Endothelial cell of umbilical vein (primary cell): ENCODE data around the gene ETV7. TPM values are rescaled to one million over a fixed set of nuclear protein-coding genes. Genes with fewer than 3 reads are reported as not detected.

ENCODE experiments used
- BruUV-seq: library from RNA; stranded (reverse); fragments of 400-500 nt; replicated peaks from 2 replicates; lab custom pipeline; 2021; lab: Mats Ljungman, UMichigan
- CTCF ChIA-PET: fragments of 300-600, 350-600 bp; sonication (Branson Sonifier 250); formaldehyde crosslinking; loops from one replicate; lab custom pipeline; 2021; ENCODE audit warnings: antibody characterized with exemption, inconsistent platforms; lab: Charles Lee
- POLR2A ChIA-PET: fragments of 300-600, 350-600 bp; sonication (Branson Sonifier 250); formaldehyde crosslinking; loops from one replicate; lab custom pipeline; 2021; ENCODE audit warnings: antibody characterized with exemption, inconsistent platforms; lab: Charles Lee
- DNase-seq: peaks from one replicate; pipeline ENCODE4 v3.0.0-alpha.2; 2011; ENCODE audit warnings: low read depth, low spot score
- FAIRE-seq: peaks from 2 replicates; lab custom pipeline; 2011; peaks lifted over from hg19 to GRCh38; lab: Jason Lieb, UNC
- H2AFZ ChIP-seq: 2 replicates; pipeline ENCODE4 v1.6.0; 2012; ENCODE audit warnings: low read depth, low read length, control low read depth, inconsistent platforms
- H3K27ac ChIP-seq: 2 replicates; pipeline ENCODE4 v1.5.1; 2011; ENCODE audit warnings: low read depth, mild to moderate bottlenecking, control low read depth, low read length, moderate library complexity; ENCODE audit not compliant: insufficient read depth
- H3K27me3 ChIP-seq, 2 experiments: 2 replicates each; pipeline versions ENCODE4 v1.6.0 to v1.6.1; 2011; ENCODE audit warnings: low read length in 2 of 2, mixed read lengths in 1 of 2; ENCODE audit not compliant: control insufficient read depth in 2 of 2, insufficient read depth in 2 of 2
- H3K36me3 ChIP-seq, 2 experiments: 2 replicates in 1 of 2; 3 replicates in 1 of 2; pipeline ENCODE4 v1.5.1; 2011; ENCODE audit warnings: low read length in 2 of 2, mild to moderate bottlenecking in 1 of 2, moderate library complexity in 1 of 2; ENCODE audit not compliant: control insufficient read depth in 2 of 2, insufficient read depth in 2 of 2; ENCODE audit errors: extremely low read depth in 1 of 2
- H3K4me1 ChIP-seq: 3 replicates; pipeline ENCODE4 v1.5.1; 2011; ENCODE audit warnings: mild to moderate bottlenecking, low read length; ENCODE audit not compliant: control insufficient read depth, insufficient read depth; ENCODE audit errors: extremely low read depth
- H3K4me2 ChIP-seq: 2 replicates; pipeline ENCODE4 v1.6.1; 2011; ENCODE audit warnings: low read length, control low read depth, mixed read lengths; ENCODE audit not compliant: insufficient read depth
- H3K4me3 ChIP-seq, 3 experiments: fragments of 200-600 bp in 1 of 3; sonication (generic), shearing (Covaris generic) in 1 of 3; replicated peaks in 1 of 3; 2 replicates each; pipeline ENCODE4 v1.5.1; 2011 to 2016; ENCODE audit warnings: control low read depth in 3 of 3, low read length in 3 of 3, mild to moderate bottlenecking in 2 of 3, inconsistent platforms in 1 of 3, low read depth in 1 of 3, moderate library complexity in 1 of 3; ENCODE audit not compliant: insufficient read depth in 1 of 3
- H3K79me2 ChIP-seq: 2 replicates; pipeline ENCODE4 v1.6.0; 2012; ENCODE audit warnings: low read length, inconsistent platforms; ENCODE audit not compliant: control insufficient read depth, insufficient read depth
- H3K9ac ChIP-seq: replicated peaks from 2 replicates; pipeline ENCODE3; 2011; ENCODE audit warnings: low read length, control low read depth; ENCODE audit not compliant: insufficient read depth; ENCODE audit errors: extremely low read depth
- H3K9me1 ChIP-seq: replicated peaks from 3 replicates; pipeline ENCODE4 v1.6.0; 2011; ENCODE audit warnings: mild to moderate bottlenecking, low read length; ENCODE audit not compliant: control insufficient read depth, insufficient read depth; ENCODE audit errors: extremely low read depth
- H3K9me3 ChIP-seq: replicated peaks from 2 replicates; pipeline ENCODE4 v1.5.1; 2012; ENCODE audit warnings: low read length, inconsistent platforms; ENCODE audit not compliant: control insufficient read depth, insufficient read depth
- H4K20me1 ChIP-seq: replicated peaks from 2 replicates; pipeline ENCODE3; 2011; ENCODE audit warnings: mild to moderate bottlenecking, low read length; ENCODE audit not compliant: control insufficient read depth, insufficient read depth; ENCODE audit errors: extremely low read depth
- CTCF ChIP-seq, 2 donors: IDR thresholded peaks; 1 replicate in 1 of 2; 2 replicates in 1 of 2; pipeline ENCODE4 v1.5.1; 2011; ENCODE audit warnings: low read length in 2 of 2, mild to moderate bottlenecking in 2 of 2, moderate library complexity in 2 of 2, control low read depth in 1 of 2, inconsistent platforms in 1 of 2, low read depth in 1 of 2; ENCODE audit not compliant: insufficient read depth in 1 of 2; ENCODE audit errors: extremely low read depth in 1 of 2
- EZH2 ChIP-seq: IDR thresholded peaks from 2 replicates; pipeline ENCODE4 v1.6.1; 2012; ENCODE audit warnings: borderline replicate concordance, low read depth, mild to moderate bottlenecking, moderate library complexity, low read length, inconsistent platforms; ENCODE audit not compliant: severe bottlenecking
- FOS ChIP-seq: IDR thresholded peaks from 2 replicates; pipeline ENCODE4 v1.6.1; 2011; ENCODE audit warnings: mild to moderate bottlenecking, low read length, moderate library complexity, borderline replicate concordance; ENCODE audit not compliant: insufficient read depth
- GATA2 ChIP-seq: IDR thresholded peaks from 2 replicates; pipeline ENCODE4 v1.7.0; 2011; ENCODE audit warnings: low read depth, mild to moderate bottlenecking, moderate library complexity, mixed read lengths, low read length; ENCODE audit not compliant: insufficient read length, insufficient read depth
- JUN ChIP-seq: IDR thresholded peaks from 2 replicates; pipeline ENCODE4 v1.6.1; 2011; ENCODE audit warnings: borderline replicate concordance, low read depth; ENCODE audit not compliant: insufficient read length, insufficient read depth
- MAX ChIP-seq: IDR thresholded peaks from 2 replicates; pipeline ENCODE4 v1.6.1; 2011; ENCODE audit not compliant: insufficient read depth, insufficient read length
- MYC ChIP-seq: IDR thresholded peaks from one replicate; pipeline ENCODE4 v1.6.1; 2011; ENCODE audit warnings: mild to moderate bottlenecking, low read depth, low read length
- POLR2A ChIP-seq: IDR thresholded peaks from 2 replicates; pipeline ENCODE4 v1.6.1; 2012; ENCODE audit warnings: low read depth, mild to moderate bottlenecking, control low read depth, low read length
- POLR2AphosphoS5 ChIP-seq: IDR thresholded peaks from 2 replicates; pipeline ENCODE4 v1.6.1; 2012; ENCODE audit warnings: low read depth, mild to moderate bottlenecking, control low read depth, low read length, moderate library complexity; ENCODE audit not compliant: insufficient read depth
- dilution Hi-C: fragments of 300-500 bp; cut with MboI; formaldehyde crosslinking; loops from one replicate; pipeline ENCODE4 v1.15.0; 2019; ENCODE audit warnings: low sequenced_read_pairs; ENCODE audit not compliant: extremely low pct_ligation_motif_present
- intact Hi-C: fragments of 100-400 bp; cut with micrococcal nuclease; formaldehyde crosslinking; loops from one replicate; pipeline ENCODE4 v1.10.0; 2022
- polyA plus RNA-seq, 4 experiments: library from polyadenylated mRNA; depleted of rRNA in 3 of 4; stranded (reverse) in 3 of 4; unstranded in 1 of 4; fragments of >200 nt; gene quantifications; 2 replicates each; pipeline versions ENCODE4 v1.2.1 to v1.2.3, GENCODE V29; 2011 to 2012; ENCODE audit warnings: missing spikeins in 1 of 4
- total RNA-seq: library from RNA; stranded (reverse); gene quantifications from 2 replicates; pipeline ENCODE4 v1.2.3, GENCODE V29; 2021

Gene ETV7
- total and polyA plus RNA-seq, 2 donors (not counting 3 experiments of a cell fraction or from before 2014, with no cell fraction given): 0.23 to 0.58 TPM

GRCh38 chr6:36323062-36323461, 64.4 kb downstream of the ETV7 start:
- ChIA-PET CTCF (no interaction called here), POLR2A (no interaction called here)
- peaks cover 19 to 24% of the 10 kb centered on the region in 2 experiments for H3K27me3 ChIP-seq
- no peak overlapping the region for H3K4me2 ChIP-seq
- no peaks in the 10 kb centered on the region for H3K4me1 ChIP-seq
- DNase-seq: no peak
- H3K9ac ChIP-seq: no peak overlapping the region
- no peaks in the 10 kb centered on the region for H3K9me3 ChIP-seq
- no peaks in the 10 kb centered on the region for H3K36me3 ChIP-seq
- intact Hi-C loops (no loop called here), dilution Hi-C loops (no loop called here)
- no TSS peak for BruUV-seq
- no peak overlapping the region for H2AFZ ChIP-seq
- no peak for TF ChIP-seq MAX
- TF ChIP-seq JUN: no peak
- no peak for TF ChIP-seq POLR2AphosphoS5
- no peak for TF ChIP-seq MYC
- no peak for TF ChIP-seq GATA2
- TF ChIP-seq CTCF (IDR thresholded peaks at IDR 0.05; ENCODE audit: extremely low read depth in 1 of 2, insufficient read depth in 1 of 2, low read depth in 1 of 2, low read length in 2 of 2): no peak
- no peak for TF ChIP-seq FOS
- no peak for TF ChIP-seq EZH2
- no peak for TF ChIP-seq POLR2A
- H3K79me2 ChIP-seq: no peaks in the 10 kb centered on the region
- H3K27ac ChIP-seq: no peak overlapping the region
- H3K9me1 ChIP-seq: no peaks in the 10 kb centered on the region
- no peak overlapping the region for H3K4me3 ChIP-seq
- no peak for FAIRE-seq
- H4K20me1 ChIP-seq: no peaks in the 10 kb centered on the region
